Measurements from ENCODE around the gene OR56A4. TPM values are rescaled to one million over a fixed set of nuclear protein-coding genes. Genes with fewer than 3 reads are reported as not detected.

Gene OR56A4
- total and polyA plus RNA-seq, 2 donors (not counting 3 experiments of a cell fraction or from before 2014, with no cell fraction given), result not detected

- Histone ChIP-seq H3K27ac (ENCODE audit: insufficient read depth, low read depth, low read length) (no peak overlapping the region), H4K20me1 (replicated peaks; ENCODE audit: control insufficient read depth, extremely low read depth, insufficient read depth, low read length) (no peaks in the 10 kb centered on the region), H3K9me3 (replicated peaks; ENCODE audit: control insufficient read depth, insufficient read depth, low read length) (no peaks in the 10 kb centered on the region), H3K9me1 (replicated peaks; ENCODE audit: control insufficient read depth, extremely low read depth, insufficient read depth, low read length) (no peaks in the 10 kb centered on the region), H3K4me2 (ENCODE audit: insufficient read depth, low read length) (no peak overlapping the region), H2AFZ (ENCODE audit: low read depth, low read length) (no peak overlapping the region), H3K4me1 (ENCODE audit: control insufficient read depth, extremely low read depth, insufficient read depth, low read length) (no peaks in the 10 kb centered on the region), H3K27me3 (ENCODE audit: control insufficient read depth in 2 of 2, insufficient read depth in 2 of 2, low read length in 2 of 2) (peaks cover 5 to 7% of the 10 kb centered on the region in 2 experiments), H3K36me3 (ENCODE audit: control insufficient read depth in 2 of 2, extremely low read depth in 1 of 2, insufficient read depth in 2 of 2, low read length in 2 of 2) (no peaks in the 10 kb centered on the region), H3K79me2 (ENCODE audit: control insufficient read depth, insufficient read depth, low read length) (no peaks in the 10 kb centered on the region), H3K9ac (replicated peaks; ENCODE audit: extremely low read depth, insufficient read depth, low read length) (no peak overlapping the region), H3K4me3 (replicated peaks in 1 of 3; ENCODE audit: insufficient read depth in 1 of 3, low read depth in 1 of 3, low read length in 3 of 3) (no peak overlapping the region)
- no peak for FAIRE-seq
- no peak for TF ChIP-seq EZH2 (IDR thresholded peaks at IDR 0.05; ENCODE audit: borderline replicate concordance, low read depth, low read length, severe bottlenecking)
- TF ChIP-seq MYC (IDR thresholded peaks at IDR 0.05; ENCODE audit: low read depth, low read length), result no peak
- TF ChIP-seq JUN (IDR thresholded peaks at IDR 0.05; ENCODE audit: borderline replicate concordance, insufficient read depth, insufficient read length, low read depth), result no peak
- TF ChIP-seq POLR2AphosphoS5 (IDR thresholded peaks at IDR 0.05; ENCODE audit: insufficient read depth, low read depth, low read length), result no peak
- no peak for TF ChIP-seq MAX (IDR thresholded peaks at IDR 0.05; ENCODE audit: insufficient read depth, insufficient read length)
- TF ChIP-seq POLR2A (IDR thresholded peaks at IDR 0.05; ENCODE audit: low read depth, low read length), result no peak
- TF ChIP-seq GATA2 (IDR thresholded peaks at IDR 0.05; ENCODE audit: insufficient read depth, insufficient read length, low read depth, low read length), result no peak
- TF ChIP-seq CTCF (IDR thresholded peaks at IDR 0.05; ENCODE audit: extremely low read depth in 1 of 2, insufficient read depth in 1 of 2, low read depth in 1 of 2, low read length in 2 of 2), result no peak
- no peak for TF ChIP-seq FOS (IDR thresholded peaks at IDR 0.05; ENCODE audit: borderline replicate concordance, insufficient read depth, low read length)
- DNase-seq (ENCODE audit: low read depth, low spot score), result no peak
- dilution Hi-C loops (cut with MboI; ENCODE audit: extremely low pct_ligation_motif_present, low sequenced_read_pairs) (no loop called here), intact Hi-C loops (cut with micrococcal nuclease) (no loop called here)
- BruUV-seq (replicated peaks), result no TSS peak
- CTCF ChIA-PET, result interaction anchor here (2.5 to 7.4 kb wide), 2 partner anchors 329 to 337 kb away, joined by 35 to 149 read pairs; no protein-coding TSS in a partner anchor
- POLR2A ChIA-PET, result no interaction called here
Observed at GRCh38 chr11:6025056-6025455, 18.3 kb upstream of the OR56A4 start.

Measured in endothelial cell of umbilical vein (primary cell).